SU-DHL-6 (cell line): Measurements from ENCODE around the gene ZIC1.

Source experiments
- H2AFZ ChIP-seq: fragments of 200-600 bp; sonication (generic); 2 replicates; pipeline ENCODE4 v1.6.1; 2014; ENCODE audit warnings: low read depth, mild to moderate bottlenecking, moderate library complexity, mixed read lengths, antibody characterized with exemption, low read length; ENCODE audit not compliant: severe bottlenecking
- H3F3A ChIP-seq: fragments of 200-600 bp; shearing (Covaris generic); 2 replicates; pipeline ENCODE4 v1.6.0; 2016; ENCODE audit warnings: antibody characterized with exemption, mild to moderate bottlenecking; ENCODE audit not compliant: insufficient read depth
- H3K27ac ChIP-seq: fragments of 200-600 bp; sonication (generic); 2 replicates; pipeline ENCODE4 v1.5.1; 2016; ENCODE audit warnings: low read depth, mild to moderate bottlenecking, low read length, moderate library complexity, mixed read lengths
- H3K27me3 ChIP-seq: fragments of 200-600 bp; sonication (generic), shearing (Covaris generic); 2 replicates; pipeline ENCODE4 v1.6.0; 2014; ENCODE audit warnings: mild to moderate bottlenecking, low read length
- H3K36me3 ChIP-seq: fragments of 200-600 bp; sonication (generic); 2 replicates; pipeline ENCODE4 v1.6.1; 2014; ENCODE audit warnings: mild to moderate bottlenecking, low read length, mixed read lengths
- H3K4me2 ChIP-seq: fragments of 300-600, 200-600 bp; shearing (Covaris generic), sonication (generic); 2 replicates; pipeline ENCODE4 v1.6.0; 2014; ENCODE audit warnings: low read length, low read depth, mild to moderate bottlenecking; ENCODE audit not compliant: poor library complexity, severe bottlenecking
- H3K4me3 ChIP-seq: fragments of 200-600 bp; sonication (generic); 2 replicates; pipeline ENCODE4 v1.5.1; 2014; ENCODE audit warnings: antibody characterized with exemption, low read length, mild to moderate bottlenecking, mixed read lengths; ENCODE audit not compliant: insufficient read depth, poor library complexity, severe bottlenecking
- H3K79me2 ChIP-seq: fragments of 200-600 bp; sonication (generic); 2 replicates; pipeline ENCODE4 v1.6.1; 2014; ENCODE audit warnings: mild to moderate bottlenecking, low read length, moderate library complexity; ENCODE audit not compliant: insufficient read depth
- H3K9ac ChIP-seq: fragments of 200-600 bp; sonication (generic); 2 replicates; pipeline ENCODE4 v1.7.0; 2014; ENCODE audit warnings: mild to moderate bottlenecking, low read length
- H3K9me2 ChIP-seq: fragments of 200-600 bp; sonication (generic); replicated peaks from 2 replicates; pipeline ENCODE4 v1.6.1; 2014; ENCODE audit warnings: low read length; ENCODE audit not compliant: insufficient read depth
- H3K9me3 ChIP-seq: fragments of 200-600 bp; sonication (generic); 2 replicates; pipeline ENCODE4 v1.6.1; 2014; ENCODE audit warnings: low read length, mixed read lengths; ENCODE audit not compliant: insufficient read depth
- H4K20me1 ChIP-seq: fragments of 200-600 bp; sonication (generic); 2 replicates; pipeline ENCODE4 v1.6.1; 2014; ENCODE audit warnings: low read depth, mild to moderate bottlenecking, antibody characterized with exemption, low read length, moderate library complexity, mixed read lengths
- EZH2phosphoT487 ChIP-seq: fragments of 200-600 bp; sonication (generic), shearing (Covaris generic); conservative IDR thresholded peaks from 2 replicates; pipeline ENCODE4 v1.6.1; 2018; ENCODE audit warnings: mild to moderate bottlenecking, antibody characterized with exemption, low read length, moderate library complexity, mixed read lengths
- TF ChIP-seq, protein P1 (sequence below): fragments of 200-600 bp; sonication (generic); IDR thresholded peaks from one replicate; pipeline ENCODE4 v1.5.1; 2017; ENCODE audit warnings: antibody characterized with exemption, mild to moderate bottlenecking, low read length, moderate library complexity; ENCODE audit not compliant: insufficient read depth, poor library complexity, severe bottlenecking

Gene ZIC1

DNA sequence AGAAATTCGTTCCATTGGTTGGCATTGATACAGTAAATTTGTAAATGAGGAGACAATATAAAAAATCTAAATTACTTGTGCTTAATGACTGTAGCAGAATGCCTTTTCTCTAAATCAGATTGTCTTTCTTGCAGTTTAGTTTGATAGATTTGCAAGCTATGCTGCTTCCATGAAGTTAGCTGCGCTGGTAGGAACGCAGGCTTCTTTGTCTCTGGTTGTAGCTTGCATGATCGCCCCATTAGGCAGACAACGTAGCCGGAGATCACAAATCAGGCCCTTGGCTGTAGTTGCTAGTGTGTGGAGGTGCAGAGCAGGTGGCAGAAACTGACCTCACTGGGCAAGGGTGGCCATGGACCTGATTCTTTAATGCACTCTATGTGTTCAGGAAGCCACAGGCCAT, 6.1 kb downstream of the ZIC1 start:
- H2AFZ ChIP-seq = no peak overlapping the region
- no peaks in the 10 kb centered on the region for H3K79me2 ChIP-seq
- no peaks in the 10 kb centered on the region for H3F3A ChIP-seq
- H3K4me2 ChIP-seq = no peak overlapping the region
- H4K20me1 ChIP-seq = no peaks in the 10 kb centered on the region
- H3K4me3 ChIP-seq = no peak overlapping the region
- no peak overlapping the region for H3K9ac ChIP-seq
- no peaks in the 10 kb centered on the region for H3K9me2 ChIP-seq
- TF ChIP-seq EZH2phosphoT487 = no peak
- TF ChIP-seq, protein P1, sequence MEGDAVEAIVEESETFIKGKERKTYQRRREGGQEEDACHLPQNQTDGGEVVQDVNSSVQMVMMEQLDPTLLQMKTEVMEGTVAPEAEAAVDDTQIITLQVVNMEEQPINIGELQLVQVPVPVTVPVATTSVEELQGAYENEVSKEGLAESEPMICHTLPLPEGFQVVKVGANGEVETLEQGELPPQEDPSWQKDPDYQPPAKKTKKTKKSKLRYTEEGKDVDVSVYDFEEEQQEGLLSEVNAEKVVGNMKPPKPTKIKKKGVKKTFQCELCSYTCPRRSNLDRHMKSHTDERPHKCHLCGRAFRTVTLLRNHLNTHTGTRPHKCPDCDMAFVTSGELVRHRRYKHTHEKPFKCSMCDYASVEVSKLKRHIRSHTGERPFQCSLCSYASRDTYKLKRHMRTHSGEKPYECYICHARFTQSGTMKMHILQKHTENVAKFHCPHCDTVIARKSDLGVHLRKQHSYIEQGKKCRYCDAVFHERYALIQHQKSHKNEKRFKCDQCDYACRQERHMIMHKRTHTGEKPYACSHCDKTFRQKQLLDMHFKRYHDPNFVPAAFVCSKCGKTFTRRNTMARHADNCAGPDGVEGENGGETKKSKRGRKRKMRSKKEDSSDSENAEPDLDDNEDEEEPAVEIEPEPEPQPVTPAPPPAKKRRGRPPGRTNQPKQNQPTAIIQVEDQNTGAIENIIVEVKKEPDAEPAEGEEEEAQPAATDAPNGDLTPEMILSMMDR = no peak
- H3K9me3 ChIP-seq = no peaks in the 10 kb centered on the region
- no peak overlapping the region for H3K27ac ChIP-seq
- no peaks in the 10 kb centered on the region for H3K36me3 ChIP-seq
- H3K27me3 ChIP-seq = no peaks in the 10 kb centered on the region

GRCh38 chr3:147415874-147416273, 6.7 kb downstream of the ZIC1 start:
- Histone ChIP-seq H3K27ac (no peak overlapping the region), H3K9ac (no peak overlapping the region), H3K9me3 (no peaks in the 10 kb centered on the region), H3K9me2 (no peaks in the 10 kb centered on the region), H3K36me3 (no peaks in the 10 kb centered on the region), H3K4me3 (no peak overlapping the region), H3K79me2 (no peaks in the 10 kb centered on the region), H3F3A (no peaks in the 10 kb centered on the region), H2AFZ (no peak overlapping the region), H3K27me3 (no peaks in the 10 kb centered on the region), H3K4me2 (no peak overlapping the region), H4K20me1 (no peaks in the 10 kb centered on the region)
- TF ChIP-seq, protein P1 = no peak
- TF ChIP-seq EZH2phosphoT487 = no peak

- TF ChIP-seq EZH2phosphoT487 = no peak
- TF ChIP-seq, protein P1 = no peak
- Histone ChIP-seq H4K20me1 (no peaks in the 10 kb centered on the region), H3K4me2 (no peak overlapping the region), H3K9me3 (no peaks in the 10 kb centered on the region), H3K79me2 (no peaks in the 10 kb centered on the region), H3K36me3 (no peaks in the 10 kb centered on the region), H3K27me3 (no peaks in the 10 kb centered on the region), H2AFZ (no peak overlapping the region), H3K9me2 (no peaks in the 10 kb centered on the region), H3K4me3 (no peak overlapping the region), H3K27ac (no peak overlapping the region), H3K9ac (no peak overlapping the region), H3F3A (no peaks in the 10 kb centered on the region)
Measured at GRCh38 chr3:147416931-147417330, 7.8 kb downstream of the ZIC1 start.
